GM18519 (cell line): ENCODE data around the gene COL8A2.

ENCODE experiments used
- ATAC-seq: cut with Tn5 transposase; IDR thresholded peaks from one replicate; pipeline ENCODE4 v1.9.1; 2021; ENCODE audit warnings: mild to moderate bottlenecking, moderate library complexity; ENCODE audit not compliant: unreplicated experiment, low FRiP score

The COL8A2 gene

GRCh38 chr1:36137776-36138175 lies 12.8 kb upstream of the COL8A2 start:
- no peak for ATAC-seq

GRCh38 chr1:36137226-36137625 lies 12.2 kb upstream of the COL8A2 start:
- no peak for ATAC-seq

DNA sequence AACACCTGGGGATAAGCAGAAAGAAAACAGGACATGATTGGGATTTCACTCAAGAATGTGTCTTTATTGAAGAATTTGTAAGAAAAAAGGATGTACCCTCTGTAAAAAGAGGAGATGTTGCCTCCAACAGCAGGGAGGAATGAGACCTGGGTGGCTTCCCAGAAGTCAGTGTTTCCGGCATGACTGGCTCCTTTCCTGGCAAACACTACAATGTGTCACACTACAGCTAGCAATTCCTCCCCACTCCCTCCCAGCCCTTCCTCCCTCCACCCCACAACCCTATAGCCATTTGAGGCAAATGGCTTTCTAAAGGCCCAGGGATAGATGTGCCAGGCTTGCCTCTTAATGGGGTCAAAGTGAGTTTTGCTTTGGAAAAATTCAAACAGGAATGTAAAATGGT lies 11.5 kb upstream of the COL8A2 start:
- no peak for ATAC-seq

GRCh38 chr1:36135796-36136195 lies 10.8 kb upstream of the COL8A2 start:
- ATAC-seq: no peak

DNA sequence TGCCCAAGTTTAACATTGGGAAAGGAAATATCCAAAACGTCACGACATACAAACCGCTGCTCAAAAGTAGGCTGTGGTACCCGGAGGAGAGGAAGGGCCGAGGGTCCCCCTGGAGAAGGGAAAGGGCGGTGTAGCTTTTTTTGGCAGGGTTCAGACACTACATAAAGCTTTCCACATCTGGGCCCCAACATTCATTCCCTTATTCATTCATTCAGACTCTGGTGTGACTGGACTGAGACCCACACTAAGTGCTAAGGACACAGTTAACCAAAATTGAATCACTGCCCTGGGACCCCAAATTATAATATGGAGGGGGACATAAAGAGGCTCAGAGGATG lies 10.3 kb upstream of the COL8A2 start:
- ATAC-seq: no peak

DNA sequence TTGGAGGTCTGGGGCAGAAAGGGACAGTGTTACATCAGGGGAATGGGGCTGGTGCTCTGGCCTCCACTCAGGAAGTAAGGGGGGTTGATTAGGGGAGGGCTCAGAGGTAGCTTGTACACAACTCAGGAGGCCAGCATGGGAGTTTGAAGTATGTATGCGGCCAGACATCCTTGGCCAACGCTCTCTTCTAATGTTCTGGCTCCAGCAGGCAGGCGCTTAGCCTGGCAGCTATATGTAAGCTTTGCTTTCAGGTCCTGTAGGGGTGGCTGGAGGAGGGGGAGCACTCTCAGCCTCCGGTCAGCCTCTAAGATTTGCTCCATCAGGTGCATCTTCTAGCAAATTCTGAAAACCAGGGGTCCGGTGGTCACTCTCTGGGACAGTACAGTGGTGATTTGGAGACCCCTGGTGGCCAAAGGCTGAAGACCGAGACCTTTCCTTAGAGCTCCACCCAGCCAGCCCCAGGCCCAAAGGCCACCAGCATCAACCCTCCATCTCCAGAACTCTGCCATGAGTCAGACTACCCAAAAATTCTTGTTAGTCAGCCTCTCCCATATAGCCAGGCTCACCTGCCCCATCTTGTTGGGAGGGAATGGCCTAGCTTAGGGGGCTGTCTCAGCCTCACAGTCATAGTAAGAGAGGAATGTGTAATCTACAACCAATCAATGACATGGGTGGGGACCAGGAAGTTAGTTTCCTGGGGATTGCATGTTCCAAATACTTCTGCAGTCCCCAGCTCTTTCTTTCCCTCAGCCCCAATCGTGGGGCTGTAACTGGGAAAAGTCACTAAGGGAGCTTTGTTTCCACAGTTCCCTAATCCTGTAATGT lies 9.7 kb upstream of the COL8A2 start:
- no peak for ATAC-seq

- no peak for ATAC-seq
Observed at GRCh38 chr1:36134031-36134430, 9.0 kb upstream of the COL8A2 start.

- no peak for ATAC-seq
Observed at GRCh38 chr1:36133484-36133883, 8.5 kb upstream of the COL8A2 start.

DNA sequence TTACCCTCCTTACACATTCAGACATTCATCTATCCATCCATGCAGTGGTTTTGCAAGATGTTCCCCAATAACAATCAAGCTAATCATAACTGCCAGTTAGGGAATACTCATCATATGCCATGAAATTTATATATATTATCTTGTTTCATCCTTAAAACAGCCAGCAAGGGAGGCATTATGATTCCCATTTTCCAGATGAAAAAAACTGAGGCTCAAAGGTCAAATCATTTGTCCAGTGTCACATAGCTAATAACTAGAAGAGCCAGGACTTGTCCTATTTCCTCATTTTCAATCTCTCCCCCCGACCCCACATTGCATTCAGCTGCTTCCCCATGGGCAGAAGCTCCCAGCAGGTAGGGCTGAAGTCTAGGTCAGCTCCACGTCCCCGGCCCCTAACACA lies 7.0 kb upstream of the COL8A2 start:
- no peak for ATAC-seq

- ATAC-seq: no peak
Observed at GRCh38 chr1:36128905-36129206, 3.8 kb upstream of the COL8A2 start.

DNA sequence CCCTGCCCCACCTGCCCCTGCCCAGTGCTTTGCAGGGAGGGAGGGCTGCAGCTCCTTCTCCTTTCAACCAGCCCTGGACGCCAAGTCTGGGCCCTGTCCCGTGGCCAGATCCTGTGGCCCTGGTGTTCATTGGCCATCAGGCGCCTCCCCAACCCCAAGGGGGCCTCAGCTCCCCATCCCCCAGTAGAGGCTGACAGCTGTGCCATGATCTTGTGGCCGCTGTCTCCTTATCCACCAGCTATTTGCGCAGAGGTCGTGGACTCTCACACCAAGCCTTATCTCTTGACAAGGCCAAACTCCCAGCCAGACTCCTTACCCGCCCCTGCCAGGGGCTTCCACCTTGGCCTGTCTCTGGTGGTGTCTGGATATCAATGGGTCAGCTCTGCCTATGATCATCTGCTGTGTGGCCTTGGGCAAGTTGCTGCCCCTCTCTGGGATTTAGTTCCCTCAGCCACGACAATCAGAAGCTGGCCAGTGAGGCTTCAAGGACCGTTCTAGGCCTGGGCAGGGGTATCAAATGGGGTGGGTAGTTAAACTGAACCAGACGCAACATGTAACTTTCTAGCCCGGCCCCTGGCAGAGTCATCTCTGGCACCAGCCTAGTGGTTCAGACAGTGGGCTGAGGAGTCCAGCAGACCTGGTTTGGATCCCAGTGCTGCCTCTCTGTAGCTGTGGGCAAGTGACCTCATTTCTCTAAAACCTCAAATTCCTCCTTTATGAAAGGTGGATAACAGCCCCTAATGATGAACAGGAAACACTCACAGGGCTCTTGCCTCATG lies 3.3 kb upstream of the COL8A2 start:
- no peak for ATAC-seq

DNA sequence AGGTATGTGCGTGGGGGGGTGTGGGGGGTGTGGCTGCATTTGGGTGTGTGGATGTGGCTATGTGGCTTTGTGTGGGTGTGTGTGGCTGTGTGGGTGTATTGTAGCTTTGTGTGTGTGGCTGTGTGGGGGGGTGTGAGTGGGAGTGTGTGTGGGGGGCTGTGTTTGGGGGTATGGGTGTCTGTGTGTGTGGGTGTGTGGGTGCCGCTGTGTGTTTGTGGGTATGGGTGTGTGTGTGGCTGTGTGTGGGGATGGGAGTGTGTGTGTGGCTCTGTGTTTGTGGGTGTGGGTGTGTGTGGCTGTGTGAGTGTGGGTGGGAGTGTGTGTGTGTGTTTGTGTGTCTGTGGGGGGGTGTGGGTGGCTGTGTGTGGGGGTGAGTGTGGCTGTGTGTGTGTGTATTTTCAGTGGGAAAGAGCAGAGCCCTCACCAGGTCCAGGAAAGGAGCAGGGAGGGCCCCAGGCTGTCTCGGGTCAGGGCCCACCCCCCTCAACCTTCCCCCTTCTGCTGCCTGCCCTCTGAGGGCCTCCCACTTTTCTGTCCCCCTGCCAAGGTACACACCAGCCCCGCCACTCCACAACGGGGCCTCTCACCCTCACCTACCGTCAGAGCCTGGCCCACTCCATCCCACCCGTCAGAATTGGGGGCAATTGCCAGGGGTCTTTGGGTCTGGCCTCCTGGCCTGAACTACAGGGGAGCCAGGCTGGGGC lies 1.9 kb upstream of the COL8A2 start:
- no peak for ATAC-seq

GRCh38 chr1:36126005-36126716 lies 1.1 kb upstream of the COL8A2 start:
- no peak for ATAC-seq

DNA sequence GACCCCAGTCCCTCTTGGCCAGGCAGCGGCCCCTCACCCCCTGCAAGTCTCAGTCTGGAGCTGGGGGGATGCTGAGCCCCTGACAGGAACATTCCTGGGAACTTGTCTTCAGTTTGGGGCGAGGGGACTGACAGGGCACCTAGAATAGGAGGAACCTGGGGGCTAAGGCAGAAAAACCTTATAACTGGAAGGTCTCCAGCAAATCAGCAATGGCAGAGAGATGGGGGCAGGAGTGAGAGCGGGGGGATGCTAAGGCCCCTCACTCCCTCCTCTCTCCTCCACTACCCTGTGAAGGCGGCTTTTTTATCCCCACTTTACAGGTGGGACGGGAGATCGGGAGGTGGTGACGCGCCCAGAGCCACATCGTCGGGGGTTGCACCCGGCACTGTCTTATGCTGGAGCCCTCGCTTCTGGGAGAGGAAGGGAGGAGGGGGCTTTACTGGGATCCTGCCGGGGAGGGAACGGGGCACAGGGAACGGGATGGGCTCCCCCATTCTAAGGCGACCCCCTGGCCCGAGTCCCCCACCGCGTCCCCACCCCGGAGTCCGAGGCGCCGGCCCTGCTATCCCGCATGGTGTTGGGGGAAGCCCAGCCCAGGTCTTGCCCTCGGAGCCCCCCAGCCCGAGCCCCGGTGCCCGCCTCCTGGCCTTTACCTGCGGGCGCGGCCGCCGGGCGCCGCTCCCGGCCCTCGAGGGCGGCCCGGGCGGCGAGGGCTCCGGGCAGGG lies 456 bp downstream of the COL8A2 start:
- ATAC-seq: no peak

- no peak for ATAC-seq
Observed at GRCh38 chr1:36123356-36123755, 1.7 kb downstream of the COL8A2 start.

DNA sequence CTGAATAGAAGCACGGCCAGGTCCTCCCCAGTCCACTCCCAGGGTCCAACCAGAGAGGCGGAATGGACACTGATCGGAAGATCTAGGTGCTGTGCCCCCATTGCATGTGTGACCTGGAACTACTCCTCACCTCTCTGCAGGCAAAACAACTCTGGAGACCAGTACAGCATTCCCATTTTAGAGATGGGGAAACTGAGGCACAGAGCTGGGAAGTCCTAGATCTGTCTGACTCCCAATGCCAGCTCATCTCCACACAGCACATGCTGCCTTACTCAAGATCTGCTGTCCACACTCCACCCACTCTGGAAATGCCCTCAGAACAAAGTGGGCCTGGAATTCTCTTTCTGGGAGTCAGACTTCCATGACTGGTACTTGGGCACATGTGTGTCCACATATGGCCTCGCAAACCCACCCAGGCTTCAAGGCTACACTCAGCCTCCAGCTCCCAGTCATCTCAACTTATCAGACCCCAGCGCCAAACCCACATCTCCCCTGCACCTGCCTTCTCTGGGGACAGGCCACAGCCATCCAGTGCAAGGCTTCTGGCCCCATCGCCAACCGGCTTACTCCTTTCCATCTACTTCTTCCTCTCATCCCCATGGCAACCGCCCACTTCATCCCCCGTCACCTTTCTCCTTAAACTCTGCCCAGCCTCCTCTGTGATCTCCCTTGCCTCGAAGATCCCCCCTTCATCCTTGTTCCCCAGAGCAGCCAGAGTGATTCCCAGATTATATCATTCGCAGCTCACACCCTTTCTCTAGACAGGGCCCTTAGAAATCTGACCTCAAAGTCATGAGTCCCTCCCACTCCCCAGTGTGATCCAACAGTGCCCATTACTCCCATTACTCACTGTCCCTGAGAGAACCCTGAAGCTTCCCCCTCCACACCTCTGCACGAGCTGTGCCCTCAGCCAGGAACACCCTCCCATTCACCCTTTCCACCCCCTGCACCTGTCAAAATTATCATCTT lies 2.7 kb downstream of the COL8A2 start:
- ATAC-seq: no peak

DNA sequence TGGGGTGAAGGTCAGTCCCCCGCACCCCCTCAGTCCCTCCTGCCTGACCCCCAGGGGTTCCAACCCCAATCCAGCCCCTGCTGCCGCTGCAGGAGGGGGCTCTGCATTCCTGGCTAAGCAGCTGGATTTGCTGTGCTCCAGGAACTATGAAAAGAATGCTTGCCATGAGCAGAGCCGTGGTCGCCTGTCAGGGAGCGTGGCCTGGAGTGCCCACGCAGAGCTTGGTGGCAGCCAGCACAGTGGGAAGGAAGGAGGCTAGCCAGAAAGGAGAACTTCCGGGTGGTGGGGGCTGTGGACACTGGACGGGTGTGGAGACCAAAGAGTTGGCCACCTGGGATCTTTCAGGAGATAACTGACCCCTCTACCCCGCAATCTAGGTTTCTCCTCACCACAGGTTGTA lies 5.6 kb downstream of the COL8A2 start:
- ATAC-seq: no peak

GRCh38 chr1:36118447-36119204 lies 6.4 kb downstream of the COL8A2 start:
- no peak for ATAC-seq

GRCh38 chr1:36116901-36117300 lies 8.1 kb downstream of the COL8A2 start:
- no peak for ATAC-seq
